Subcutaneous adipose tissue (tissue), 4 donors: ENCODE results near the gene METTL17. TPM values are rescaled to one million over a fixed set of nuclear protein-coding genes. Genes with fewer than 3 reads are reported as not detected.

Experiments
- total RNA-seq, 4 donors: library from RNA; depleted of rRNA; stranded (reverse); fragments of >200 nt; gene quantifications; one replicate each; pipeline ENCODE4 v1.1.0, GENCODE V29; 2016
- TF ChIP-seq, protein P1 (sequence below): fragments of 450-650 bp; IDR thresholded peaks from one replicate; pipeline ENCODE4 v1.5.1; 2016; ENCODE audit warnings: low read depth, mild to moderate bottlenecking, control low read depth, antibody characterized with exemption, moderate library complexity

Gene METTL17
- total RNA-seq, 4 donors from 2014 or later, result 66.9 to 85.8 (median 71.2) TPM

DNA sequence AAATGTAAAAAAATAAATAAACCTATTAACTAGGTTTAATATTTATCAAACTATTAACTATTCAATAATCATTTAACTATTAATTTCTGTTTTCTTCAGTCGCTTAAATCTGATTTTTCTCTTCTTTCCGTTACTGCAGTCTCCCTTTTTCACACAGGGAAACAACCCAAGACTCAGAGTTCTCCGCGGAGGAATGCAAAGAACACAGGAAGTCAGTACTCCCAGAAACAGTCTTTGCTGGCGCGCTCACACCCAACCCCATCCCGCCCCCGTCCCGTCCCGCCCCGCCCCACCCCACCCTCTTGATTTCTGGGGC, 351 bp upstream of the METTL17 start:
- TF ChIP-seq, protein P1, sequence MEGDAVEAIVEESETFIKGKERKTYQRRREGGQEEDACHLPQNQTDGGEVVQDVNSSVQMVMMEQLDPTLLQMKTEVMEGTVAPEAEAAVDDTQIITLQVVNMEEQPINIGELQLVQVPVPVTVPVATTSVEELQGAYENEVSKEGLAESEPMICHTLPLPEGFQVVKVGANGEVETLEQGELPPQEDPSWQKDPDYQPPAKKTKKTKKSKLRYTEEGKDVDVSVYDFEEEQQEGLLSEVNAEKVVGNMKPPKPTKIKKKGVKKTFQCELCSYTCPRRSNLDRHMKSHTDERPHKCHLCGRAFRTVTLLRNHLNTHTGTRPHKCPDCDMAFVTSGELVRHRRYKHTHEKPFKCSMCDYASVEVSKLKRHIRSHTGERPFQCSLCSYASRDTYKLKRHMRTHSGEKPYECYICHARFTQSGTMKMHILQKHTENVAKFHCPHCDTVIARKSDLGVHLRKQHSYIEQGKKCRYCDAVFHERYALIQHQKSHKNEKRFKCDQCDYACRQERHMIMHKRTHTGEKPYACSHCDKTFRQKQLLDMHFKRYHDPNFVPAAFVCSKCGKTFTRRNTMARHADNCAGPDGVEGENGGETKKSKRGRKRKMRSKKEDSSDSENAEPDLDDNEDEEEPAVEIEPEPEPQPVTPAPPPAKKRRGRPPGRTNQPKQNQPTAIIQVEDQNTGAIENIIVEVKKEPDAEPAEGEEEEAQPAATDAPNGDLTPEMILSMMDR, result no peak

DNA sequence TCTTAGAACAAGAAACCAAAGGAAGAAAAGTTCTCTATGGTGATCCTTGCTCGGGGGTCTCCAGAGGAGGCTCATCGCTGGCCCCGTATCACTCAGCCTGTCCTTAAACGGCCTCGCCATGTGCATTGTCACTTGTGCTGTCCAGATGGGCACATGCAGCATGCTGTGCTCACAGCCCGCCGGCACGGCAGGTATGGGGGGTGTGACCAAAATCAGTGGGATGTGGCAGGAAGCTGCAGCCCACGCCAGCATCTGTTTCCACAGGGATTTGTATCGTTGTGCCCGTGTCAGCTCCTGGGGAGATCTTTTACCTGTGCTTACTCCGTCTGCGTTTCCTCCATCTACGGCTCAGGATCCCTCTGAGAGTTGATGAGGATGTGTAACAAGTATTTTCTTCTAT, 6.7 kb downstream of the METTL17 start:
- TF ChIP-seq, protein P1, result no peak

DNA sequence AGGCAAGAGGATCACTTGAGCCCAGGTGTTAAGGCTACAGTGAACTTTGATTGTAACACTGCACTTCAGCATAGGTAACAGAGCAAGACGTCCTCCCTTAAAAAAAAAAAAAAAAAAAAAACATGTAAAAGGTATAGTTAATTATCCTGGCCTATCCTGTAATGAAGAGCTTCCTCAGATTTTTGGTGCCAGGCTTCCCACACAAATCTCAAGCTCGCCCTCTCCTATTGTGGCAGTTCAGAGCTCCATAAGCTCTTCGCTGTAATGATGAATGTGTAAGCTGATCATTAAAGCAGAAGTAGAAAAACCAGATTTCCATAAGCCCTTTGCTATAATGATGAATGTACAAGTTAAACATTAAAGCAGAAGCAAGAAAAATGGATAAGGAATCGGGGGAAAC, 7.3 kb downstream of the METTL17 start:
- TF ChIP-seq, protein P1, result no peak

DNA sequence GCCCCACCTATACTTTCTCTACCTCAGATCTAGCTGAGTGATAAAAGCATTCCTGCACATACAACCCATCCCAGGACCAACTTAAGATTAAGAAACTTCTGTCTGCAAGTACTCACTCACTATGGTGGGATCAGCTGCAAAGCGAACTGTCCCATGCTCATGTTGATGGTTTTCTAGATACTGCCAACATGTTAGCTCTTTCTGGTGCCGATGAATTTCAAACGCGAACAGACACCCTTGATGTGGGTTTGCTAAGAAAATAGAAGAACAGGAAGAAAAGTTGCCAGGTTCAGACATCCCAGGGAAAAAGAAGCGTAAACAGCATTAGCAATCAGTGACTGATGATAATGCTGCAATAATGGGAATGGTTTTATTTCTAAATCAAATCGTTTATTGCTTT, 7.8 kb downstream of the METTL17 start:
- TF ChIP-seq, protein P1, result no peak

DNA sequence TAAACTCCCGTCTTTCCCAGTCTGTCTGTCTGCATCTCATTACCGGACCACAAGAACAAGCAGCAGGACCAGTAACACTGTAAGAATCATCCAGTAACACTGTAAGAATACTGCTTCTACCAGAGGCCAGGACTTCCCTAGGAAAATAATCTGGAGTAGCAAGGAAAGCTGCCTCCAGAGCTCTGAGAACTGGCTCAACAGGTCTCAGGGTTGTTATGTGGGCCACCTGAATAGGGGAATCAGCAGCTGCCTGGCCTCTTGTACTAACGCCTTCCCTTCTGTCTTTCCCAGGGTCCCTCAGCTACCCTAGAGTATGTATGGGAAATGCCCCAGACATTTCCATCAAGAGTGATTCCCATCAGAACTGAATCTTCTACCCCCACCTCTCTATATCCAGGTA, 8.4 kb downstream of the METTL17 start:
- TF ChIP-seq, protein P1, result no peak

DNA sequence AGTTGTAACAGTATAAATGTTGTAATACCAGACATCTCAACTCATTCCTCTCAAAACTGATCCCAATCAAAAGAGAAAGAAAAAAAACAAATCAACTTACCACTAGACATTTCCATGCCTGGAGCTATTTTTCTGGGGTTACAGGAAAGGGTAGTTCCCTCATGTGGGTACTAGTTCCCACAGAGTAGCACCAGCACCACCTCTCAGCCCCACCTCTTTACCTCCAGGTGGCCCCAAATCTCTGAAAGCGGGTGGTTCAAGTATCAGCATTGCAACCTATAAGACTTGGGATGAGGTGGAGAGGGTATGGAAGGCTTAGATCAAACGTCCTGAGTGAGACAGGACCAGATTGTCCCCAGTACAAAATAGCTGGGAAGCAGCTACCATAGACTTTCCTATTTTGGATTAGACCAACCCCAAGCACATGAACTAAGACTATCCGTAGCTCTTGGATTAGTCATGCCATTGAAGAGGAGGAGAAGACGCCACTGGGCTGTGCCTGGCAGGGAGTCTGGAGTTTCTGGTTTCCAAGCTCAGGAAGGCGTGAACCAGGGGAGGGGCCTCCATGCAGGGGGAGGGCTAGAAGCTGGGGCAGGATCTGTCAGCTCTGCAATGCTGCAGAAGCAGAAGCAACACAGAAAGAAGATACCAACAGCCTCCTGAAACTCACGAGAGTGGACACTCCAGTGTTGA, 9.0 kb downstream of the METTL17 start, which contains the start of gene SLC39A2:
Gene SLC39A2 (plus strand): TSS at position 620 of the 693 bp plus-strand sequence. CDS start 154 bp downstream, outside the sequence.
- TF ChIP-seq, protein P1, result no peak

DNA sequence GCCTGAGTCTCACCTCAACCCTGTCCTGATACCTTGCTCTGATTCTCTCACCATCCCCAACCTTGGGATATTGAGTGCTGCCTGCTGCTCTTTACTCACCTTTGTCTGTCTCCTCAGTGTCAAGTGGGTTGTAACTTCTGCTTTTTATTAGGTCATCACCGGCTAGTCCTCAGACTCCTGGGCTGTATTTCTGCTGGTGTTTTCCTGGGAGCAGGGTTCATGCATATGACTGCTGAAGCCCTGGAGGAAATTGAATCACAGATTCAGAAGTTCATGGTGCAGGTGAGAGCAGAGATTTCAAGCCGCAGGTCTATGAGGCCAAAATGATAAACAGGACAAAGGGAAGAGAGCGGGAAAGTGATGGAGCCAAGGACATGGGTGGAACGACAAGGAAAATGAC, 9.8 kb downstream of the METTL17 start:
- TF ChIP-seq, protein P1, result no peak
